Stomach (tissue), 4 donors: ENCODE results near the gene NPAS1.

Experiments used
- EP300 ChIP-seq: sonication (generic); formaldehyde crosslinking; IDR thresholded peaks from one replicate; pipeline ENCODE4 v1.6.1; 2017; ENCODE audit warnings: antibody characterized with exemption
- TF ChIP-seq, protein P1 (sequence below), 7 experiments: fragments of 450-650 bp in 4 of 7; fragments of 200-600 bp in 3 of 7; sonication (generic) in 3 of 7; IDR thresholded peaks; one replicate each; pipeline ENCODE4 v1.5.1; 2016 to 2019; ENCODE audit warnings: antibody characterized with exemption in 7 of 7, control low read depth in 2 of 7, mild to moderate bottlenecking in 1 of 7

DNA sequence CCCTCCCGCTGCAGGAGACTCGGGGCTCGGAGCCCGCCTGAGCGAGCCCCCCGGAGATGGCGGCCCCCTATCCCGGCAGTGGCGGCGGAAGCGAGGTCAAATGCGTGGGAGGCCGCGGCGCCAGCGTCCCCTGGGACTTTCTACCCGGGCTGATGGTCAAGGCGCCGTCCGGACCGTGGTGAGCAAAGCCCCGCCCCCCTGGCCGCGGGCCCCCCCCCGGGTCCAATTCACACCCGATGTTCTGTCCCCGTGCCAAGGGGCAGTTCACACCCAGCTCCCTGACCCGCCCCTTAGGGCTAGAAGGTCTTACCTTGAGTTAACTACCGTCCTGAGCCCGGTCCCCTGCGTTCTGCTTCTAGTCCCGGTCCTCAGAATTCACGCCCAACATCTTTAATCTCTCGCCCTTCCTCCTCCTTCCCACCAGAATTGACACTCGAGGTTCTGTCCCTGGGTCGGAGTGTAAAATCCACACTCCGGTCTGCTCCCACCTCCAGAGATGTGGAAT, 1.4 kb downstream of the NPAS1 start:
- TF ChIP-seq, protein P1, sequence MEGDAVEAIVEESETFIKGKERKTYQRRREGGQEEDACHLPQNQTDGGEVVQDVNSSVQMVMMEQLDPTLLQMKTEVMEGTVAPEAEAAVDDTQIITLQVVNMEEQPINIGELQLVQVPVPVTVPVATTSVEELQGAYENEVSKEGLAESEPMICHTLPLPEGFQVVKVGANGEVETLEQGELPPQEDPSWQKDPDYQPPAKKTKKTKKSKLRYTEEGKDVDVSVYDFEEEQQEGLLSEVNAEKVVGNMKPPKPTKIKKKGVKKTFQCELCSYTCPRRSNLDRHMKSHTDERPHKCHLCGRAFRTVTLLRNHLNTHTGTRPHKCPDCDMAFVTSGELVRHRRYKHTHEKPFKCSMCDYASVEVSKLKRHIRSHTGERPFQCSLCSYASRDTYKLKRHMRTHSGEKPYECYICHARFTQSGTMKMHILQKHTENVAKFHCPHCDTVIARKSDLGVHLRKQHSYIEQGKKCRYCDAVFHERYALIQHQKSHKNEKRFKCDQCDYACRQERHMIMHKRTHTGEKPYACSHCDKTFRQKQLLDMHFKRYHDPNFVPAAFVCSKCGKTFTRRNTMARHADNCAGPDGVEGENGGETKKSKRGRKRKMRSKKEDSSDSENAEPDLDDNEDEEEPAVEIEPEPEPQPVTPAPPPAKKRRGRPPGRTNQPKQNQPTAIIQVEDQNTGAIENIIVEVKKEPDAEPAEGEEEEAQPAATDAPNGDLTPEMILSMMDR (IDR thresholded peaks at IDR 0.05), result no peak
- no peak for TF ChIP-seq EP300
